ENCODE results near the gene HRH1.

Gene HRH1

GRCh38 chr3:11307830-11308432, 153.6 kb downstream of the HRH1 start:
- TF ChIP-seq ZFX (IDR thresholded peaks at IDR 0.05; ENCODE audit: borderline replicate concordance), result no peak
- TF ChIP-seq CTCF (IDR thresholded peaks at IDR 0.05), result no peak
- no peak overlapping the region for H3K27ac ChIP-seq

GRCh38 chr3:11310258-11310657, 156.0 kb downstream of the HRH1 start:
- TF ChIP-seq CTCF (IDR thresholded peaks at IDR 0.05) (no peak), ZFX (IDR thresholded peaks at IDR 0.05; ENCODE audit: borderline replicate concordance) (no peak)
- no peak overlapping the region for H3K27ac ChIP-seq

GRCh38 chr3:11312166-11312565, 157.9 kb downstream of the HRH1 start:
- H3K27ac ChIP-seq, result no peak overlapping the region
- TF ChIP-seq CTCF (IDR thresholded peaks at IDR 0.05), result no peak
- no peak for TF ChIP-seq ZFX (IDR thresholded peaks at IDR 0.05; ENCODE audit: borderline replicate concordance)
